Activated T-helper 1 cell treated with anti-CD3 and anti-CD28 coated beads, Interleukin-12 subunit alpha, Interleukin-12 subunit beta, Interleukin-2, Interleukin-4 antibody, amounts not matched to agents 30 ng/mL and 10 ng/mL and 1 ng/mL, durations not matched to agents 14 hours and 24 hours and 36 hours (primary cell): ENCODE data around the gene ACAT2. TPM values are rescaled to one million over a fixed set of nuclear protein-coding genes. Genes with fewer than 3 reads are reported as not detected.
"Not testable (repeated sequence)": the region's sequence is repeated elsewhere in the genome, so short reads cannot be mapped to it uniquely, and the experiment has no call there.

Source experiments
- DNase-seq: peaks from one replicate; pipeline ENCODE4 v3.0.0; 2021; ENCODE audit warnings: low spot score
- H3K27ac Mint-ChIP-seq: one replicate; pipeline ENCODE4 v1.8.0; 2021; ENCODE audit warnings: mild to moderate bottlenecking, mixed read lengths
- H3K27me3 Mint-ChIP-seq: one replicate; pipeline ENCODE4 v1.8.0; 2022; ENCODE audit warnings: mild to moderate bottlenecking, moderate library complexity, mixed read lengths; ENCODE audit not compliant: insufficient read depth
- H3K36me3 Mint-ChIP-seq: one replicate; pipeline ENCODE4 v1.8.0; 2021; ENCODE audit warnings: low read depth, mixed read lengths
- H3K4me1 Mint-ChIP-seq: one replicate; pipeline ENCODE4 v1.8.0; 2021; ENCODE audit warnings: low read depth, mixed read lengths
- H3K4me3 Mint-ChIP-seq: one replicate; pipeline ENCODE4 v1.8.0; 2021; ENCODE audit warnings: mild to moderate bottlenecking, moderate library complexity, mixed read lengths
- H3K9me3 Mint-ChIP-seq: one replicate; pipeline ENCODE4 v1.8.0; 2021; ENCODE audit warnings: mixed read lengths
- intact Hi-C: fragments of 100-400 bp; cut with micrococcal nuclease; formaldehyde crosslinking; loops from one replicate; pipeline ENCODE4 v1.15.1; 2024
- total RNA-seq: library from RNA; stranded (reverse); gene quantifications from 2 replicates; pipeline ENCODE4 v1.2.3, GENCODE V29; 2022

Gene ACAT2
- total RNA-seq, 1 donor from 2014 or later: 83.1 TPM

DNA sequence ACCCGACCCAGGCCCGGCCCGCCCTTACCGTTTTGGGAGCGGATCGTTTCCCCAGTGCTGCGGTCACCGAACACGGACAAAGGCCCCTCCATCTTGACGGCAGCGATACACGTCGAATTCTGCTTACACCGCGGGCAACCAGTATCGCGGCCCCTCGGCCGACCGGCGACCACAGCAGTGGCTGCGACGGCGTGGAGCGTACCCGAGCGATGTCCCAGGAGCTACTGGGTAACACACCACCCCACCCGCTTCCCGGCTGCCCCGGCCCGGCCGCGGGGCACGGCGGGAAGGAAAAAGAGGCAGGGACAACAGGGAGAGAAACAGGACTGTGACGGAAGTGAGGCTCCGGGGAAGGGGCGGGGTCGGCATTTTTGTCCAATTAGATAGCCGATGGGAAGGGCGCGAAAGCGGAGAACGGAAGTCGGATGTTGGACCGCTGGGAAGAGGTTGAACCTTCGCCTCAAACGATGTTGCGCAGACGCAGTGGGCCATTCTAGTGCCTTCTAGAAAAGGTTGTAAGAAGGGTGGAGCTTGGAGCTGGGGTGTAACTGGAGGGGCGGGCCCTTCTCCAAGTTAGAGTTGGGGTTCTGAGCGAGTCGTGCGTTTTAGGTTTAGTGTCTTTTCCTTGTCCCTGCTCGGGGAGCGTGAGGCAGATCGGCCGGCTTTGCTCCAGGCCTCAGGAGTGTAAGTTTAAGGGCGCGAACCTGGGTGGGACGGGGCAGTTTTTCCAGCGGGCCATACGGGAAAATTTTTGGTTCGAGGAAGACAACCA lies 27.7 kb downstream of the ACAT2 start, which contains the start of gene TCP1:
Gene TCP1 (minus strand): TSS at position 226 of the 772 bp plus-strand sequence. CDS start 134 bp downstream, at position 92.
- Mint-ChIP-seq H3K36me3 (peaks cover 60% of the 10 kb centered on the region), H3K27me3 (no peaks in the 10 kb centered on the region), H3K4me3 (peak within 1 kb of the TSS; percentile 96), H3K27ac (peak within 1 kb of the TSS; percentile 98), H3K4me1 (peaks cover 67% of the 10 kb centered on the region), H3K9me3 (no peaks in the 10 kb centered on the region)
- intact Hi-C loops: loop anchor here (1.0 to 10.0 kb wide), 13 partner anchors 27 to 972 kb away; partner anchors contain the start of genes ACAT2, EZR, SOD2 and WTAP
- DNase-seq: peak; percentile 99

DNA sequence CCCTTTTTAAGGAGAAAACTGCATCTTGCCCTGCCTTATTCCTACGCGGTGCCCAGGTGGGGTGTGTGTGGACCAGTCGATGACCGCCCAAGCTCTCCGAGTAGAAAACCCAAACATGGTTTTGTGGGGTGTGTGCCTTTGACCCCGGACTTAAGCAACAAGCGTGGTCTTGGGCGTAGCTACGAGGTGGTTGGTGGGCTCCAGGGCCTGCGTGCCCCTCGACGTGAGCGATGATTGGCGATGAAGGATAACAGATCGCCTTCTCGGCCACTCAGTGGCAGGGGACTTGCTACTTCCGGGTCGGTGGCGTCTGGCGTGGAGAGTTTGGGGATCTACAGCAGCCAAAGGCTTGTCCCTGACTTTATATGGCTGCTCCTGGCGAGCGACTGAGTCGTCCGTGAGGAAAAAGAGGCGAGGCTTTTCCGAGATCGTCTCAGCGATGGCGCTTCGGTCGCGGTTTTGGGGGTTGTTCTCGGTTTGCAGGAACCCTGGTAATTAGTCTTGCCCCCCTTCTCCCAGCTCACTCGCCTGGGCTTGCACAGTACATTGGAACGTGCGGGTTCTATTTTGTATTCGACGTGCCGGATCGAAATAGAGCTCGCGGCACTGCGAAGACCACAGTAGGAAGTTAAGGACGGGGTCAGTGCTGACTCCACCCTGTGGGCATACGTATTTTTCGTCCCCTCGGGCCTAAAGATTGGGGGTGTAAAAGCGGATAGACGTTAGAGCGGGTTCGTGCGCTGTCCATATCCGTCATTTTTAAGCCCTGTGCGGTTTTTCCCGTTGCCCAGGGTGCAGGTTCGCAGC lies 28.5 kb downstream of the ACAT2 start, which contains the start of gene MRPL18:
Gene MRPL18 (plus strand): TSS at position 319 of the 807 bp plus-strand sequence. CDS start 121 bp downstream, at position 440.
- H3K4me1 Mint-ChIP-seq: peaks cover 61% of the 10 kb centered on the region
- intact Hi-C loops: loop anchor here (1.0 to 10.0 kb wide), 6 partner anchors 141 to 683 kb away; no protein-coding TSS in a partner anchor

DNA sequence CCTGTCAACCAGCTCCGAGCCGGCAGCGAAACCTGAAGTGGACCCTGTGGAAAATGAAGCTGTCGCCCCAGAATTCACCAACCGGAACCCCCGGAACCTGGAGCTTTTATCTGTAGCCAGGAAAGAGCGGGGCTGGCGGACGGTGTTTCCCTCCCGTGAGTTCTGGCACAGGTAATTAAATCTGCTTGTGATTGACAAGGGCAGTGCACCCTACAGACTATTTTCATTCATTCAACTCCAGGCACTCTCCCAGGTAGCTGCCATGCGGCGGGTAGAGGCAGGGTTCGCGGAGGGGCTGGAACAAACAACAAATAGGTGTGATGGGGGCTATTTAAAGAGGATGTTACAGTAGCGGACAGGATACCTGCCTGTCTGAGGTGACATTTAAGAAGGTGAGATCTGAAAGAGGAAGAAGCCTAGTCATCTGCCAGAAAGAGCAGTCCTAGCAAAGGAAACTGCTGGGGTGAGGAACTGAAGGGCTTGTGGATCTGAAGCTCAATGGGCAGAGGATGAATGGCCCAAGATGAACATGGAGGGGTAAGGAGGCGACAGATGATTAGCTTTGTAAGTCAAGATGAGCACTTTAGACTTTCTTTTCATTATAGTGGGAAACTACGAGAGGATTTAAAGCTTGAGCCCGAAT lies 29.2 kb downstream of the ACAT2 start:
- Mint-ChIP-seq H3K36me3 (peaks cover 51% of the 10 kb centered on the region), H3K4me1 (peaks cover 54% of the 10 kb centered on the region), H3K4me3 (peak overlapping the region; percentile 96), H3K27me3 (no peaks in the 10 kb centered on the region), H3K9me3 (no peaks in the 10 kb centered on the region), H3K27ac (peak overlapping the region; percentile 98)
- intact Hi-C loops: loop anchor here (1.0 to 10.0 kb wide), 6 partner anchors 140 to 684 kb away; no protein-coding TSS in a partner anchor
- DNase-seq: no peak

More for the DNA sequence above, 28.5 kb downstream of the ACAT2 start, which contains the start of gene MRPL18:
- Mint-ChIP-seq H3K36me3 (peaks cover 56% of the 10 kb centered on the region), H3K27ac (peak within 1 kb of the TSS; percentile 98), H3K4me3 (peak within 1 kb of the TSS; percentile 96), H3K27me3 (no peaks in the 10 kb centered on the region), H3K9me3 (no peaks in the 10 kb centered on the region)
- DNase-seq: peak; percentile 87

DNA sequence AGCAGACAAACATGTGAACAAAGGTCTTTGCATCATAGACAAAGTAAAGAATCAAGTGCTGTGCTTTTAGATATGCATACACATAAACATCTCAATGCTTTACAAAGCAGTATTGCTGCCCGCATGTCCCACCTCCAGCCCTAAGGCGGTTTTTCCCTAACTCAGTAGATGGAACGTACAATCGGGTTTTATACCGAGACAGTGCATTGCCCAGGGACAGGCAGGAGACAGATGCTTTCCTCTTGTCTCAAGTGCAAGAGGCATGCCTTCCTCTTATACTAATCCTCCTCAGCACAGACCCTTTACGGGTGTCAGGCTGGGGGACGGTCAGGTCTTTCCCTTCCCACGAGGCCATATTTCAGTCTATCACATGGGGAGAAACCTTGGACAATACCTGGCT lies 33.1 kb downstream of the ACAT2 start:
- intact Hi-C loops: loop anchor here (5.0 to 10.0 kb wide), 2 partner anchors 430 to 688 kb away; no protein-coding TSS in a partner anchor
- not testable (repeated sequence) for DNase-seq, H3K9me3 Mint-ChIP-seq, H3K4me3 Mint-ChIP-seq, H3K27ac Mint-ChIP-seq, H3K27me3 Mint-ChIP-seq
- peaks cover 47% of the 10 kb centered on the region for H3K4me1 Mint-ChIP-seq
- peaks cover 56% of the 10 kb centered on the region for H3K36me3 Mint-ChIP-seq

DNA sequence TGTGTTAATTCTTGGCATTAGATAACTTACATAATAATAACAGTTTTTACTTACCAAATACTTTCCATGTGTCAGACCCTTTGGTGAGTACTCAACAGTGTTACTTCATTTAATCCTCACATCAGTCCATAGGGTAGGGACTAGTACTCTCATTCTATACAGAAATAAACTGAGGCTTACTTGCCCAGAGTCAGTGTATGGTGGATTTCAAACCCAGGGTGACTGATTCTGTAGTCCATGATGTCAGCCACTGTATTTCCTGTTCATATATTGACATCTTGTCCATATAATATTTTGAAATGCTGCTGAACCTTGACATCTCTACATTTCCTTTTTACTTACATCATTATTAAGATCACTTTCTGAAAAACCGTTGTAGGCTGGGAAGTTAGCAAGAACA lies 35.7 kb downstream of the ACAT2 start:
- intact Hi-C loops: loop anchor here (10.0 kb wide), 1 partner anchor 427 kb away; no protein-coding TSS in a partner anchor
- DNase-seq: no peak
- no peak overlapping the region for H3K4me3 Mint-ChIP-seq
- no peaks in the 10 kb centered on the region for H3K9me3 Mint-ChIP-seq
- H3K27me3 Mint-ChIP-seq: no peaks in the 10 kb centered on the region
- peaks cover 41% of the 10 kb centered on the region for H3K36me3 Mint-ChIP-seq
- peaks cover 29% of the 10 kb centered on the region for H3K4me1 Mint-ChIP-seq
- H3K27ac Mint-ChIP-seq: no peak overlapping the region

DNA sequence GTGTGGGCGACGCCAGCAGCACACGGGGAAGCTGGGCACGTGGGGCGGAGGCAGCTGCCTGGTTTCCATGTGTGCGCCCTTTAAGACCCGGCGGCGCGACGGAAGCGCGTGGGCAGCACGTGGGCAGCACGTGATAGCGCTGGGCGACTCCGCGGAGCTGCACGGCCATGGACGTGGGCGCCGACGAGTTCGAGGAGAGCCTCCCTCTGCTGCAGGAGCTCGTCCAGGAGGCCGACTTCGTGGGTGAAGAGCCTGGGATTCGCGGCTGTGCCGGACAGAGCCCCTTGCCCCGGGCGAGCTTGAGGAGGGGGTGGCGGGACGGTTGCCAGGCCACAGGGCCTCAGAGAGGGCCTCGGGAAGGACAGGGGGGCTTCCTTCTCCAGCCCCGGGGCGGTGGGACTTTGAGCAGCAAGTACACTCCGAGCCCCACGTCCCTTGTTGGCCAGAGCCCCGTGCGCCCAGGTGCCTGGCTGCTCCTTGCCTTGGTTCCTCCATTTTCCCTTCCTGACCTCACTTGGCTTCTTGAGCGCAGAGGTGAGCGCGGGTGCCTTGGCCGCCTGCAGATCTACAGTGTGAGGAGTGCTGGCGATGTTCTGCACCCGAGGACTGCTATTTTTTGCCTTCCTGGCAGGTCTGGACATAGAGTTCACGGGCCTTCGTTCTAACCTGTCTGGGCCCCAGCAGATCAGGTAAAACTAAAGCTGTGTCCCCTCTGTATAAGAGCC lies 38.5 kb downstream of the ACAT2 start, which contains the start of gene PNLDC1:
Gene PNLDC1 (plus strand): TSS at position 136 of the 725 bp plus-strand sequence. CDS start 32 bp downstream, at position 168.
- intact Hi-C loops: no loop called here
- Mint-ChIP-seq H3K27me3 (no peaks in the 10 kb centered on the region), H3K27ac (no peak within 1 kb of the TSS), H3K9me3 (no peaks in the 10 kb centered on the region), H3K4me1 (peaks cover 17% of the 10 kb centered on the region), H3K4me3 (no peak within 1 kb of the TSS), H3K36me3 (peaks cover 28% of the 10 kb centered on the region)
- DNase-seq: no peak

DNA sequence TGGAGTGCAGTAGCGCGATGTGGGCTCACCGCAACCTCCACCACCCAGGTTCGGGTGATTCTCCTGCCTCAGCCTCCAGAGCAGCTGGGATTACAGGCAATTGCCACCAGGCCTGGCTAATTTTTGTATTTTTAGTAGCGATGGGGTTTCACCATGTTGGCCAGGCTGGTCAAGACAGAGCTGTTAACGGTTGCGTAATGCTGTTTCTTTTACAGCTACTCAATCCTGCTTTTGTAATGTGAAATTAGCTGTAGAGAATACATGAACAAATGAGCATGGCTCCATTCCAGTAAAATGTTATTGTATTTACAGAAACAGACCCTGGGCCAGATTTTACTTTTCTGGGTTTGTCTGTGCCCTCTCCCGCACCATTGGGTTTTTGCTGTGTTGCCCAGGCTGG lies 40.1 kb downstream of the ACAT2 start:
- Mint-ChIP-seq H3K4me1 (peaks cover 15% of the 10 kb centered on the region), H3K4me3 (no peak overlapping the region), H3K36me3 (peaks cover 24% of the 10 kb centered on the region), H3K27ac (no peak overlapping the region), H3K9me3 (no peaks in the 10 kb centered on the region), H3K27me3 (no peaks in the 10 kb centered on the region)
- intact Hi-C loops: no loop called here
- no peak for DNase-seq

DNA sequence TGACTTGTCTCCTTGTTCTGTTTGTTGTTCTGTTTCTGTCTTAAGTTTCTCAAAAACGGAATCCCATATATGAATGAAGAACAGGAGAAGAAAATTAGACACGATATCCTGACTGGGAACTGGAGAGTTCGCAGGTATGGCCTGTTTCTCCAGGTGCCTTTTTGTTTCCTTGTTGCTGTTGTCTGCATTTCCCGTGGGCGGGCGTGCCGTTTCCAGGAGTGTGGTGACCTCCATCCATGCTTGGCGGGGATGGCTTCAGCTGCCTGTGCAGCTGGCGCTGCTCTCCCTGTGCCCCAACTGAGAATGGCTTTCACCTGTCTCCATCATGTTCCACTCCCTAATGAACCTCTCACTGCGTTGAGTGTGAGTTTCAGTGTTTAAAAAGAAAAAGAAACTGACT lies 42.7 kb downstream of the ACAT2 start:
- intact Hi-C loops: no loop called here
- no peaks in the 10 kb centered on the region for H3K27me3 Mint-ChIP-seq
- H3K4me1 Mint-ChIP-seq: no peaks in the 10 kb centered on the region
- no peak overlapping the region for H3K27ac Mint-ChIP-seq
- no peaks in the 10 kb centered on the region for H3K9me3 Mint-ChIP-seq
- no peak for DNase-seq
- H3K4me3 Mint-ChIP-seq: no peak overlapping the region
- H3K36me3 Mint-ChIP-seq: peaks cover 2% of the 10 kb centered on the region

DNA sequence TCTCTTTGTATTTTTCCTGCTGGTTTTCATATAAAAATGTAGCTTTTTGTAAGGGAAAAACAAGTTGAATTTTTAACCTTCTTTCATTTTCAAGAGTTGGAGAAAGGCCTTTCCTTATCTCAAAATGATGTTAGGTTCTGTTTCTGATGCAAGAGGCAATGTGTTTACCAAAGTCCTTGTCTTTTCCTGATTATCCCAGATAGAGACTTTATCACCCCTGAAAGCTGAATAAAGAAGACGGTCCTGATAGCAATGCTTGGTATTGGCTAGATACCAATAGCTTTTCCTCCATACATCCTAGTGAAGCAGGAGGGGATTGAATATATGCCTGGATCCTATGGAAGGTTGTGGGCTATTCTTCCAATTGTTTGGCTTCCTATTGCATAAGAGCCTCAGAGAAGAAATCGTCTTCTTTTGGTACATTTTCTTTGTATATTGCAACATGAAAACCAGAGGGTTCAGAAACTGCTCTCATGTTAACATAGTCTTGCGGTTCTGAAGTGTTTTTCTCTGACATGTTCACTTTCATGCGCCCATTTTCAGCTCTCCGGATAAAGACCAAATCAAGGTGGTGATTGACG lies 43.7 kb downstream of the ACAT2 start:
- no peak overlapping the region for H3K4me3 Mint-ChIP-seq
- intact Hi-C loops: no loop called here
- no peaks in the 10 kb centered on the region for H3K4me1 Mint-ChIP-seq
- H3K27ac Mint-ChIP-seq: no peak overlapping the region
- no peak for DNase-seq
- H3K27me3 Mint-ChIP-seq: no peaks in the 10 kb centered on the region
- H3K36me3 Mint-ChIP-seq: peaks cover 2% of the 10 kb centered on the region
- H3K9me3 Mint-ChIP-seq: no peaks in the 10 kb centered on the region

DNA sequence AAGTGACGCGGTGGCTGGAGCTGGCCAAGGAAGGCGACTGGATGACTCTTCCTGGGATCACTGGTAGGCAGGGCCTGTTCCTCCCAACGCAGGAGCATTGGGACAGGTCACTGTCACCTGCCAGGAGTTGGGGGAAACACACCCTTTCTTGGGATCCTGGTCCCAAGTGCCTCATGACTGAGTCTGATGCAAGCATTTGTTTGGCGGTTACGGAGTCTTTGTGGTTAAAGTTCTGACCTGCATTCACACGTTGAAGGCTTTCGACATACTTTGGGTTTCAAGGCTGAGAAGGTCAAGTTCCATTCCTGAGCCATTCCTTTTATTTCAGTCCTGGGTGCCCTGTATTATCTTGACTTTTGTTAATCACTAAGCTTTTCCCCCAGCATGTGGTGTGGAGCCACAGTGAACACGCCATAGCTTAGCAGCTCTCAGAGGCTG lies 44.2 kb downstream of the ACAT2 start:
- peaks cover 2% of the 10 kb centered on the region for H3K36me3 Mint-ChIP-seq
- H3K4me1 Mint-ChIP-seq: no peaks in the 10 kb centered on the region
- intact Hi-C loops: no loop called here
- no peak overlapping the region for H3K27ac Mint-ChIP-seq
- H3K4me3 Mint-ChIP-seq: no peak overlapping the region
- H3K27me3 Mint-ChIP-seq: no peaks in the 10 kb centered on the region
- H3K9me3 Mint-ChIP-seq: no peaks in the 10 kb centered on the region
- no peak for DNase-seq

DNA sequence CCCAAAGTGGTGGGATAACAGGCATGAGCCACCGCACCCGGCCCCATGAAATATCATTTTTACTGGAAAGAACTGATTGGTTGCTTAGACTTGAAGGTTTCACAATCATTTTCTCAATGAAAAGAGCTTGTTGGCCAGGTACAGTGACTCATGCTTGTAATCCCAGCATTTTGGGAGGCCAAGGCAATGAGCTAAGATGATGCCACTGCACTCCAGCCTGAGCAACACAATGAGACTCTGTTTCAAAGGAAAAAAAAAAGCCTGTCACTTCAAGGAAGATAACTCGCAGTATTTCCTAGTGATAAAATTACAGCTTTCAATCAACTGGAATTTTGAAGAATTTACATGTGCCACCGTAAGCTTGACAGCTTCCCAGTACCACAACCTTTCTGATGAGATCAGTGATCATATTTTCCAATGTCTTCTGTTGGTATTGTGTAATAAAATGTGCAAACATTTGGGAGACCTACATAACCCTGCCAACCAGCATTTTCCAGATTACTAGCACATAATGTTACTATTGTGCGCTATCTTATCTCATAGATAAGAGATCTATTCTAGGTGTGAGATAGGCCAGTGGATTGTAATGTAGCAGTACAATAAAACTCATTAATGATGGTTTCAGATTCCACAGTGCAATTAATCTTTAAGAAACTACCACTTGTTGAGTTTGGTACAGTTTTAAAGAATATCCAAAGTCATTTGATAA lies 45.5 kb downstream of the ACAT2 start:
- no peaks in the 10 kb centered on the region for H3K4me1 Mint-ChIP-seq
- no peak overlapping the region for H3K4me3 Mint-ChIP-seq
- H3K27me3 Mint-ChIP-seq: no peaks in the 10 kb centered on the region
- H3K27ac Mint-ChIP-seq: no peak overlapping the region
- H3K36me3 Mint-ChIP-seq: peaks cover 2% of the 10 kb centered on the region
- DNase-seq: no peak
- intact Hi-C loops: no loop called here
- no peaks in the 10 kb centered on the region for H3K9me3 Mint-ChIP-seq
